Mesodermal cell (in vitro differentiated cells): Measurements from ENCODE around the gene THBS1.

Experiments
- H3K27ac ChIP-seq: 2 replicates; pipeline ENCODE4 v1.7.0; 2013; ENCODE audit warnings: mild to moderate bottlenecking, low read depth, low read length, moderate library complexity; ENCODE audit not compliant: severe bottlenecking
- H3K36me3 ChIP-seq: 2 replicates; pipeline ENCODE4 v1.7.1; 2013; ENCODE audit warnings: mild to moderate bottlenecking, low read length, moderate library complexity; ENCODE audit not compliant: control insufficient read depth, insufficient read depth
- H3K4me1 ChIP-seq: one replicate; pipeline ENCODE4 v1.7.1; 2013; ENCODE audit warnings: mild to moderate bottlenecking, low read length; ENCODE audit not compliant: insufficient read depth, control insufficient read depth, poor library complexity, severe bottlenecking
- H3K4me3 ChIP-seq: 2 replicates; pipeline ENCODE4 v1.7.0; 2013; ENCODE audit warnings: low read length, control low read depth, mild to moderate bottlenecking; ENCODE audit not compliant: insufficient read depth, poor library complexity, severe bottlenecking; ENCODE audit errors: extremely low read depth
- H3K9me3 ChIP-seq: 2 replicates; pipeline ENCODE4 v1.7.1; 2013; ENCODE audit warnings: mild to moderate bottlenecking, low read length, moderate library complexity; ENCODE audit not compliant: control insufficient read depth
- WGBS, 2 experiments: methylation state at CpG; one replicate each; pipeline ENCODE4 v1.1.5; 2013; ENCODE audit warnings: missing lambda C conversion rate in 2 of 2; ENCODE audit not compliant: insufficient coverage in 2 of 2; 5-methylcytosine and 5-hydroxymethylcytosine counted together

Gene THBS1

GRCh38 chr15:39573844-39574243 is 7.0 kb upstream of the THBS1 start:
- H3K4me3 ChIP-seq, result no peak overlapping the region
- WGBS, 2 experiments, result 100% methylated on average over 1 to 3 of the region's 4 CpGs
- H3K4me1 ChIP-seq, result peaks cover 16% of the 10 kb centered on the region
- no peak overlapping the region for H3K27ac ChIP-seq
- H3K9me3 ChIP-seq, result no peaks in the 10 kb centered on the region
- no peaks in the 10 kb centered on the region for H3K36me3 ChIP-seq

- Histone ChIP-seq H3K36me3 (no peaks in the 10 kb centered on the region), H3K9me3 (no peaks in the 10 kb centered on the region), H3K4me3 (no peak overlapping the region), H3K4me1 (peaks cover 21% of the 10 kb centered on the region), H3K27ac (no peak overlapping the region)
- WGBS, 2 experiments, result 80% methylated on average over 1 of the region's 1 CpG; no CpG with 5 or more reads in 1 of the 2 experiments
These were observed 6.5 kb upstream of the THBS1 start for GRCh38 chr15:39574427-39574826.

DNA sequence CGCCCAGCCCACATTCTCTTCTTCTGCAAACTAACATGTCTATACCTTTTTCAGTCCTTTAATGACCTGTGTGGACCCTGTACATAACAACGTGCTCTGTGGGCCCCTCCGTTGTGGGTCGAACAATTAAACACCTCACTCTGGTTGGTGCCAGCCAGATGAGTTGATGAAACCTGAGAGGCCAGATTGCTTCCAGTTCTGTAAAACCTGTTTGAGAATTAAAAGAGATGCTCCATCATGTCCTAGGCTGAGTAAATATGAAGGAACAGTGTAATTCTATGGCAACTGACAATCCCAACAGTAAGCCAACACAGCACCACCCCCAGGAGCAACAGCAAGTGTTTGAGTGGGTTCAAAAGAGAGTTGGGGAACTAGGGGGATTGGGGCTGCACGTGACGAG is 5.7 kb upstream of the THBS1 start:
- WGBS, 2 experiments, result 95 to 100% methylated on average over 3 to 4 of the region's 6 CpGs
- no peaks in the 10 kb centered on the region for H3K36me3 ChIP-seq
- no peak overlapping the region for H3K4me3 ChIP-seq
- no peak overlapping the region for H3K27ac ChIP-seq
- peaks cover 18% of the 10 kb centered on the region for H3K4me1 ChIP-seq
- H3K9me3 ChIP-seq, result no peaks in the 10 kb centered on the region

- Histone ChIP-seq H3K4me3 (no peak overlapping the region), H3K27ac (peak overlapping the region; percentile 88)
- 100% methylated on average over 2 of the region's 5 CpGs; no CpG with 5 or more reads in 1 of the 2 experiments for WGBS, 2 experiments
These were observed 1.9 kb upstream of the THBS1 start for GRCh38 chr15:39578851-39579486.

GRCh38 chr15:39579487-39580116 is 1.3 kb upstream of the THBS1 start:
- Histone ChIP-seq H3K9me3 (no peaks in the 10 kb centered on the region), H3K36me3 (peaks cover 30% of the 10 kb centered on the region), H3K27ac (peak overlapping the region; percentile 88), H3K4me1 (peaks cover 23% of the 10 kb centered on the region), H3K4me3 (peak overlapping the region; percentile 65)
- WGBS, 2 experiments, result 2 to 7% methylated on average over 13 to 15 of the region's 18 CpGs

More at GRCh38 chr15:39578851-39579486, 1.9 kb upstream of the THBS1 start:
- Histone ChIP-seq H3K4me1 (peaks cover 21% of the 10 kb centered on the region), H3K9me3 (no peaks in the 10 kb centered on the region), H3K36me3 (peaks cover 23% of the 10 kb centered on the region)

- WGBS, 2 experiments, result 0 to 1% methylated on average over 27 to 29 of the region's 29 CpGs
- H3K4me3 ChIP-seq, result peak overlapping the region; percentile 65
These were observed 778 bp upstream of the THBS1 start for GRCh38 chr15:39580117-39580484.

DNA sequence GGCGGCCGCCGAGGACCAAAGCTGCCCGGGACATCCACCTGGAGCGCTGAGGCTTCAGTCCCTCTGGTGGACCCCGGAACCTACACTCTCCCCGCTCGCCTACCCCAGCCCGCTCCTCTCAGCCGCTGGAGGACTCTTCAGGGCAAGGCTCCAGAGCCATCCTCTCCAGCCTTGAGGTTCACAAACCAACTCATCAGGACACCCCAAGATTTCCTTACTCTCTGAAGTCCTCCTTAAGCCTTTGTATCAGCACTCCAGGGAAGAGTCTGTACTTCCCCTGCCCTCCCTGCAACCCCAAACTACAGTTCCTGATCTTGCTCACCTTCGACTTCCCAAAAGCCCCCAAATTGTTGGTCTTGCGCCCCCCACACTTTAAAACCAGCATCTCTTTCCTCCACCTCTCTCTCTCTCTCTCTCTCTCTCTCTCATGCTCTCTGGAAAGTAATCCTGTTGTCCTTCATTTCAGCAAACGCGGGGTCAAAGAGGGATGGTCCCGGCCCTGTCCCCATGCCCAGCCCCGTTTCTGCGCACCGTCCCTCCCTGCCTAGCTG is 438 bp downstream of the THBS1 start:
- 4 to 5% methylated on average over 16 to 18 of the region's 18 CpGs for WGBS, 2 experiments
- H3K36me3 ChIP-seq, result peaks cover 47% of the 10 kb centered on the region
- H3K27ac ChIP-seq, result peak overlapping the region; percentile 48
- peak overlapping the region; percentile 65 for H3K4me3 ChIP-seq
- peaks cover 32% of the 10 kb centered on the region for H3K4me1 ChIP-seq
- no peaks in the 10 kb centered on the region for H3K9me3 ChIP-seq

More at GRCh38 chr15:39580117-39580484, 778 bp upstream of the THBS1 start:
- peaks cover 35% of the 10 kb centered on the region for H3K36me3 ChIP-seq
- peaks cover 24% of the 10 kb centered on the region for H3K4me1 ChIP-seq
- peak overlapping the region; percentile 88 for H3K27ac ChIP-seq
- no peaks in the 10 kb centered on the region for H3K9me3 ChIP-seq

DNA sequence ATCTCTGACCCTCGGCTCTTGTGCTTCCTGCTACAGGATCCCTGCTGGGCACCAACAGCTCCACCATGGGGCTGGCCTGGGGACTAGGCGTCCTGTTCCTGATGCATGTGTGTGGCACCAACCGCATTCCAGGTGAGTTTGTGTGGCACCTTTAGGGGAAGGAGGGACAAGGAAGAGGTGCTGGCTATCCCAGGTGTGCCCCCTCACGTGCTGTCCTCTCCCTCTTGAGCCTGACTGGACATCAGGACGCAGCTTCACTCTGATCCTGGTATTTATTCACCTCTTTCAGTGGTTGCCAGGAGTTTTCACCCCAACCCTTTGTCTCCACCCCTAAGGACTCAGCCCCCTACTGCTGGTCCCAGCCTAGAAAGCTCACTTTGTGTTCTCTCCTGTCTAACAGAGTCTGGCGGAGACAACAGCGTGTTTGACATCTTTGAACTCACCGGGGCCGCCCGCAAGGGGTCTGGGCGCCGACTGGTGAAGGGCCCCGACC is 960 bp downstream of the THBS1 start:
- H3K4me1 ChIP-seq, result peaks cover 35% of the 10 kb centered on the region
- H3K36me3 ChIP-seq, result peaks cover 52% of the 10 kb centered on the region
- WGBS, 2 experiments, result 70 to 74% methylated on average over 12 to 13 of the region's 13 CpGs
- peak overlapping the region; percentile 65 for H3K4me3 ChIP-seq
- H3K27ac ChIP-seq, result no peak overlapping the region
- no peaks in the 10 kb centered on the region for H3K9me3 ChIP-seq

- peak overlapping the region; percentile 65 for H3K4me3 ChIP-seq
- peaks cover 39% of the 10 kb centered on the region for H3K4me1 ChIP-seq
- no peak overlapping the region for H3K27ac ChIP-seq
- peaks cover 58% of the 10 kb centered on the region for H3K36me3 ChIP-seq
- whole genome bisulfite sequencing, 2 experiments, result 91 to 93% methylated on average over 20 of the region's 20 CpGs
- no peaks in the 10 kb centered on the region for H3K9me3 ChIP-seq
These were observed 1.6 kb downstream of the THBS1 start for GRCh38 chr15:39582286-39582976.

DNA sequence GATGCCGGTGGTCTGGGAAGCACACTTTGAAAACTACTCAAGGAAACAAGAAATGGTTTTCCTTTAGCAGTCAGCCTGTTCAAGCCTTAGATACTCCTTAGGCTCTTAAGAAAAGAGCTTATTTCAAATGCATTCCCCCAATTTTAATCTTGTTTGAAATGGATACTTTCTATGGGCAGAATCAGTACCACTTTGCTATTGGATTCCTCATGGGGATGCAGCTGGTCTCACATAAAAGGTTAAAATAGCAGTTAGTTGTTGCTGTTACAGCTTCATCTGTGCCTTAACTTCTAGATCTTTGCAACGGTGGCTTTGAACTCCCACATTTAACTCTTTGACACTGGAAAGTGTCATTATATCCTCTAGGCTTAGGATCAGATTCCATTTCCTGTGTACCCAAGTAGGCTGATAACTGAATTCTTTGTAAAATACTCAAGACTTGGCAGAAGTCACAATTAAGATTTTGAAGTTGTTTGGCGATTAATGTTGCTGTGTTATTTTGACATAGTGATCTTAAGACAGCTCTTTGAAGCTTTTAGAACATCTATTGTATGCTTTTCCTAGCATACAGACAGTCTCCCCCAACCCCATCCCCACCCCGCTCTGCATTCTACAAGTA is 2.2 kb downstream of the THBS1 start:
- Histone ChIP-seq H3K4me1 (peaks cover 43% of the 10 kb centered on the region), H3K27ac (no peak overlapping the region), H3K9me3 (no peaks in the 10 kb centered on the region), H3K4me3 (peak overlapping the region; percentile 65), H3K36me3 (peaks cover 65% of the 10 kb centered on the region)
- 75 to 83% methylated on average over 1 to 2 of the region's 4 CpGs for WGBS, 2 experiments
